Stimulated activated CD8-positive, alpha-beta memory T cell treated with anti-CD3 and anti-CD28 coated beads, Interleukin-15, amount 100 ng/mL, for 1 hour (primary cell): Measurements from ENCODE around the gene DPF3.

Experiments
- DNase-seq: peaks from one replicate; pipeline ENCODE4 v3.0.0-alpha.2; 2020; ENCODE audit warnings: low read depth

DPF3 gene

DNA sequence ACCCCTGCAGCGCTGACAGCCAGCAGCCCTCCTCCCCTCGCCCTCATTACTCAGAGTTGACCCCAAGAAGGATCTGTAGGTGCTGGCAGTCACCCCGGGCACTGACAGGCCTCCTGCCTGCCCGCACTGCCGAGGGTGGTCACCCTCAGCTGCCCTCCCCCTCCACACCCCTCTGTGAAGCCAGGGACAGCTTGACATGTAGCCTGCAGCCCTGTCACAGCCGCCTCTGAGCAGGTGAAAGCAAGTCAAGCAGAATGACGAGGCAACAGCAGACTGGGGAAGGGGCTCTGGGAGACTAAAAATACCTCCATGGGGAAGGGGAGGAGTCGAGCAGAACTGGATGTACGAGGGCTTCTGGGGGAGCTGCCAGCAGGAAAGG is 178.1 kb downstream of the DPF3 start:
- DNase-seq: no peak

DNA sequence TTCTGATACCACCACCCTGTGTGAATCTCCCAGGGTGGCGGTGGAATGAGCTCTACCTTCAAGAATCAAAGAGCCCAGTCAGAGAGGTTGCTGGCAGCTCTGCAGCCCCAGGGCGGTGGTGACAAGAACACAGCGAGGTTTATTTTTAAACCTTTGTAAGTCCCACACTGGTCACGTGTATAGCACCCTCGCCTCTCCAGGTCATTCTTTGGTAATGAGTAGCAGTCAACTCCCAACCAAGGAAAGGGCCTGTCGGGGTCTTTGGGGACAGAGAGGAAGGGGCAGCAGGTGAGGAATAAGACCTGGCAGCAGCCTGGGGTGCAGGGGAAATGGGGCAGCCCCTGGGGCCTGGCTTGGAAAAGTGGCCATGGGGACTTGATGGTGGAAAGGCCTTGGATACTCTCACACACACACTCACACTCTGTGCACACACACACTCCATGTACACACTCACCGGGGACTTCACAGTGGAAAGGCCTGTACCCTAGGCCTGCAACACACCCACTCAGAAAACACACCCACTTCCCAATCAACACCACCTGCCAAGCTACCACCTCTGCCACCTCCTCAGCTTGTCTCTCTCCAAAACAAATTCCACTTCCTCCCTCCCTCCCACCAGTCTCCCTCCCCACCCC is 178.6 kb downstream of the DPF3 start:
- DNase-seq: no peak

- no peak for DNase-seq
These were observed 179.1 kb downstream of the DPF3 start for GRCh38 chr14:72714871-72715214.

DNA sequence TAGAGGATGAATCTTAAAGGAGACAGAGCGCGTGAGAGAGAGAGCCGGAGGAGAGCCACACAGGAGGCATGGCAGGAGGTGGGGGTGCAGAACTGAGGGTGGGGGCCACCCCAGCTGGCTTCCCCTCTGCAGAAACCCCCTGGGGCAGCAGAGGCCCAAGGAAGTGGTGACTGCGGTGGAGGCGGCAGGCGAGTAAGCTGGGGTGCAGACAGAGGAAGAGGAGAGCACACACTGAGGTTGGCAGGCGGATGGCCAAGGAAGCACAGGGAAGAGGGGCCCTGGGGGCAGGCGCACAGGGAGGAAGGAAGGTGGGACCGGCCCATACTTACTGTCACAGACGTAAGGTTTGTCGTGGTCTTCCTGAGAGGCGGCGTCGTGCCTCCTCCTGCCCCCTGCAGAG is 179.8 kb downstream of the DPF3 start:
- DNase-seq: no peak

DNA sequence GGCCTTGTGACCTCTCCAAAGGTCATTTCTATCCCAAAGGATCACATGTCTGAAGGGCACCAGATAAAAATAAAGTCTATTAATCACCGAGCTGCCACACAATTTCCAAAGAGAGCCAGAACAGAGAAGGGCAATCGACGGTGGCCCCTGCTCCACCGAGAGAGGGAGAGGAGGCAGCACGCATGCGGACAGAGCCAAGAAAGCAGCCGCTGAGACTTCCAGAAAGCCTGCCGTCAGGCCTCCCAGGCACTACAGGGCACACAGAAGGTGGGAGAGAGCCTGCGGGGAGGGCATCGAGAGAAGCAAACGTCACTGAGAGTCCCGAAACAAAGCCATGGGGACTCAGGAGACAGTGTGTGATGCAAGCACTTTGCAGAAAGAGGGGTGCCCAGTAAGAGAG is 182.0 kb downstream of the DPF3 start:
- no peak for DNase-seq

- DNase-seq: no peak
These were observed 183.8 kb downstream of the DPF3 start for GRCh38 chr14:72709916-72710611.

DNA sequence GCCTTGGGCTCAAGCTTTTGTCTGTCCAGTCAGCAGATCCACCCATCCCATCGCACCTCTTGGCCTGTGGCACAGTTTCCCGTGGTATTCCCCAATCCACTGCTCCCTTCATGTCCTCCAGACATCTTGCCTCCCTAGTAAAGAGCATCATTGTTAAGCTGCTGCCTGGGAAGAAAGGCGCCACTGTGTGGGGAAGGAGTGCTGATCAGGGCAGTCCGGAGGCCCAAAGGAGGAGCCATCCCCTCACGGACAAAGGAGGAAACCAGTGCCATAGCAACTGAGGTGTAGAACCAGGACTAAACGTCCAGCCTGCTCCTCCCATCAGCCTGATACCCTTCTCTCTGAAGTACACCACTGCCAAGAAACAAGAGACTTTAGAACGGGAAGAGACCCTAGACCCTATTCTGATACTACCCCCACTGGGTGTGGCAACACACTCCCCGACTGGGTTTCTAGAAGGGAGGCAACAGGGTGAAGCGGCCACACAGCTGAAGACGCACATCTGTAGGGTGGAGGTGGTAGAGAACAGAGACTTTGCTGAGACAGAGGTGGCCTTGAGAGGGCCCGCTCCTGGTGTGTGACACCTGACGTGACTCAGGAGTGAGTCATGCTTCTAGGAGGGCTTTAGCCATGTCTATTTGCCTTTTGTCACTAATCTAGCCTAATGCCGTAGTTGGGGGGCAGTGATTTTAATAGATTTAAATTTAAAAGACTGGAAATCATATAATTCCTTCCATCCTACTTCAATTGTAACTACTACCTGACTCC is 185.0 kb downstream of the DPF3 start:
- no peak for DNase-seq

GRCh38 chr14:72708222-72708621 is 185.7 kb downstream of the DPF3 start:
- no peak for DNase-seq

- no peak for DNase-seq
These were observed 187.4 kb downstream of the DPF3 start for GRCh38 chr14:72706485-72706884.

DNA sequence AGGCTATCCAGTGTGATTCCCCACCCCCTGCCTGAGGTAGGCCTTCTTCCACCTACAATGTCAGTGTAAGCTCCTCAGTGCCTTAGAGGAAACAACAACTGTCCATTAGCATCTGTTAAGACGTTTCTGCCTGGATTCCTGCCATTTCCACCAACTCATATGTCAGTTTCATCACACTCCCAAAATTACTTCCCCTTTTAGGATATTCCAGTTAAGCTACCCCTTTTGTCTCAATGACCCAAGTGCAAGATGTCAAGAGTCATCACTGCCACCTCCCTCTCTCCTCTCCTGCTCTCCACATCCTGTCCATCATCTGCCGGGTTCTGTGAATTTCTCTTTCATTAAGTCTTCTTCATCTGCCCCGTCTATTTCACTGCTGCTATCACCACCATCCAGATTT is 189.4 kb downstream of the DPF3 start:
- DNase-seq: no peak

- DNase-seq: no peak
These were observed 192.3 kb downstream of the DPF3 start for GRCh38 chr14:72701605-72702004.

- DNase-seq: no peak
These were observed 192.7 kb downstream of the DPF3 start for GRCh38 chr14:72701237-72701565.

DNA sequence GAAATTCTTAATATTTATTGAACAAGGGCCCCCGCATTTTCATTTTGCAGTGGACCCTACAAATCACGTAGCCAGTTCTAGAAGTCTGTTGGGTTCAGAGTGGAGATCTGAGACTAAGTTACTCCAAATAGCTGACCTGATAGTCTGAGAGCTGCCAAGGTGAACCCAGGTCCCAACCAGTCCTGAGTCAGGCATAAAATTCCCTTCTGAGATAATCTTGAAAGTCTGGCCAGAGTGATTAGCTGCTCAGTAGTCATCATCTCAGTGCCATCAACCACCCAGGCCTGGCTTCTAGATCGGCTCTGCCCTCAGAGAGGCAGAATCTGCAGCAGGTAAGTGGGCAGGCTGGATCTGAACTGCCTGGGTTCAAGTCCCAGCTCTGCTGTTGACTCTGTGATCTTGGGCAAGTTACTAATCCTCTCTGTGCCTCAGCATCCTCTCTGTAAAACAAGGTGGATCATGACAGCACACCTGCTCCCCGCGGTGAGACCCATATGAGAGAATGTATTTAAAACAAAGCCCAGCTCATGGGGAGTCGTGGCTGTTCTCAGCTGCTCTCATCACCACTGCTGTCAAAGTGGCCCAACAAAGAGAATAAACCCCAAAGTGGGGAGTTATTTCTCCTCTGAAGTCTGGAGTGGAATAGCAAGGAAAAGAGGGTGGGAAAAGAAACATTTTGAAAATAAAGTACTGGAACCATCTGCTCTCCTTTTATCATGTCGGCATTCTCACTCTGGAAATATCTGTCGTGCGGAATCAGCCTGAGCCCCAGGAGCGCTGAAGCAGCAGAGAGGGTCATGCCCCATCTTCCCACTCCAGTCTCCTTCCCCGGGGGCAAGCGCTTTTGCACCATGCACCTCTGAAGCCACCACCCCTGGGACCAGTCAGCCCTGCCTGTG is 193.3 kb downstream of the DPF3 start:
- DNase-seq: no peak

GRCh38 chr14:72699852-72700257 is 194.0 kb downstream of the DPF3 start:
- DNase-seq: no peak

- DNase-seq: no peak
These were observed 194.5 kb downstream of the DPF3 start for GRCh38 chr14:72699443-72699842.

DNA sequence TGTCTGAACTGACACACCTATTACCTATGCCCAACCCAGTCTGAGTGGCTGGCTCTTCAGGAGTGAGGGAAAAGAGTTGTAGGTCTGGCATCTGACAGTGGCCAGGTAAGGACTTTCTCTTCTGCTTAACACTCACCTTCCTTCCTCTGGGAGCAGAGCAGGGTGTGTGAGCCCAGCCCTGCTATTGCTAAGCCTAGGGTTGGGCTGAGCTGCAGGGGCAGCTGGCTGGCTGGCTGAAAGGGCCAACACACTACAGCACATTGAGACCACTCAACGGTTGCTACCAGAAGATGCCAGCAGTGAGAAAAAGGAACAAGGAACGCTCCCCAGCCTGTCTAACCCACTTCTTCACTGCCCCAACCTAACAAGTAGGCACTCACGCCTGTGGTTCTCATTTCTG is 201.2 kb downstream of the DPF3 start:
- no peak for DNase-seq

- no peak for DNase-seq
These were observed 203.6 kb downstream of the DPF3 start for GRCh38 chr14:72690324-72690723.

DNA sequence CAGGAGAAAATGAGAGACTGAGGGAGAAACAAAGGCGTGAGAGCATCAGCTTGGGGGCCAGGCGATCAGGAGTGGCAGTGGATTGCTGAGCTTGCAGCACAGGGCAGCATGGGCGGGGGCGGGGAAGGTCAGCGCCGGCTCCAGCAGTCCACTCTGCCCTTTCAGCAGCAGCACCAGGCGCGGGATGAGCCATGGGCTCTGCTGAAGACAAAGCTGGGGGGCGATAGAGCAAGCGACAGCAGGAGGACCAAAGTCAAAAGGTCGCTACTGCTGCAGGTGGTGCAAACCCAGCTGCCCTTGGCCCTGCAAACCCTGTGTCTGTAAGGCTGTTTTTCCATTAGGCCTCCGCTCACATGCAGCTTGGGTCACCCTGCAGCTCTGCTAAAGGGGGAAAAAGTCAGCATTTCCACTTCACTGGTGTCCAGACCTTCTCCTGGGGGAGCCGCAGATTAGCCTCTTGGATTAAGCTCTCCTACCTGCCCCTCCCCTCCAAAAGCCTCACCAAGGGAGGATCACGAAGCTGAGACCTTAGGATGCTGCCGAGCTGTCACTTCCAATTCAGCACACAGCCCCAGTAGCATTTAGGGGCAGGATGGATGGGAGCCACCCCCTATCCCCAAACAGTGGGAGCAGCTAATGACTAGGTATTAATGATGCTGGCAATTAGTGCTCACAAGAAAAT is 204.8 kb downstream of the DPF3 start:
- no peak for DNase-seq

DNA sequence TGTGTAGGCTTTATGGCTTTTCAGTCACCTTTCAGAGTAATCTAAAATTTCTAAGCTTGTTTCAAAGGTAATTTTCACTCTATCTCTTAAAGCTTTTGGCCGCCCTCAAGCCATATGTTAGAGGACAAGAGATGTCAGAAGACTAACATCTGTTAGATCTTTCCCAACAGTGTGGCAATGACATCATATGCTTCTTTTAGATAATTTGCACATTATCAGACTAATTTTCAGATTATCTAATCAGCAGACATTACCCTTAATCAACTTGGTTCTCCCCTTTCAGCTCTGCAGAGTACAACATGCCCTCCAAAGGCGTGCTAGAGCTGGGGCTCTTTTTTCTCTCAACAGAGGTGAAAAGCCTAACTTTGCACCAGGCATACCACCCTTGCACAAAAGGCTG is 207.1 kb downstream of the DPF3 start:
- no peak for DNase-seq

DNA sequence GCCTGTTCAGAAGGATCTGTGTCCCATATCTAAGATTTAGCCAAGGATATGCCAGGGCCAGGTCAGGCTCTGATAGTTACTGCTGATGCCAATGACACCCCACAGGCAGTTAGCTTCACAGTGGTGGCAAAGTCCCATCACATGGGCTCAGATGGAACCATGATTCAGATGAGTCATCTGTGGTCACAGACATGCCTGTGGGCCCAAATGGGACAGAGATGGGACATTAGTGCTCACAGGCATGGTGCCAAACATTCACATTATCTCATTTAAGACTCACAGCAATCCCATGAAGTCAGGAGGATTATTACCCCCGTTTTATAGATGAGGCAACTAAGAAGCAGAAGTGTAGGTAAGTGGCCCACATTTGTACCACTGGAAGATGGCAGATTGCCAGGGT is 207.8 kb downstream of the DPF3 start:
- DNase-seq: no peak

DNA sequence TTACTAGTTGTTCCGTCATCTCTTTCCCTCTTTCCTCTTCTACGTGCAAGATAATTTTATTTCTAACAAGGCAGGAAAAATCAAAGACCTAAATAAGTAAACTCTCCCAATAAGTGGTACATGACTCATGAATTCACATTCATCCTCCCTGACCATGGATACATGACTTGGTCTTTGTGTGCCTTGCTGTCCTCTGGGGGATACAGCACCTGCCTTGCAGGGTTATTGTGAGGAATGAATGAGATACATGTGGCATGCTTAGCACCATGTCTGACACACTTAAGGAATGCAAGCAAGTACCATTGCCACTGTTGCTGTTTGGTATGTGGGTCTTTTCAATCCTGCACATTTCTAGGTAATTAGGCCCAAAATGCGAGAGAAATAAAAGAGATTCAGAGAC is 208.4 kb downstream of the DPF3 start:
- no peak for DNase-seq

DNA sequence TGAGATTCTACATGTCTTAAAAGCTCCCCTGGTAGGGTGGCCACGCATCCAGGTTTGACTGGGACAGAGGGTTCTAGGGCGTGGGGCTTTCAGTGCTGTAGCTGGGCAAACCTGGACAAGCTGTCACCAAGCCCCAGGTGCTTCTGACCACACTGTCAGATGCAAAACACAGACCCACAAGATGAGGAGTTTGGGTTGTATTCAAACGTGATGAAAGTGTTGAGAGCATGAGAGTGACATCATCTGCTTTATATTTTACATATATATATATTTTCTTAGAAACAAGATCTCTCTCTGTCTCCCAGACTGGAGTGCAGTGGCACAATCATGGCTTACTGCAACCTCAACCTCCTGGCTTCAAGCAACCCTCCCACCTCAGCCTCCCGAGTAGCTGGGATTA is 210.1 kb downstream of the DPF3 start:
- DNase-seq: no peak
